GM21825 (cell line): ENCODE results near the gene FAM107A.
"Not testable (repeated sequence)": the region's sequence is repeated elsewhere in the genome, so short reads cannot be mapped to it uniquely, and the experiment has no call there.

ENCODE experiments used
- ATAC-seq: cut with Tn5 transposase; IDR thresholded peaks from one replicate; pipeline ENCODE4 v1.9.1; 2021; ENCODE audit warnings: mild to moderate bottlenecking, moderate library complexity; ENCODE audit not compliant: unreplicated experiment

The FAM107A gene

DNA sequence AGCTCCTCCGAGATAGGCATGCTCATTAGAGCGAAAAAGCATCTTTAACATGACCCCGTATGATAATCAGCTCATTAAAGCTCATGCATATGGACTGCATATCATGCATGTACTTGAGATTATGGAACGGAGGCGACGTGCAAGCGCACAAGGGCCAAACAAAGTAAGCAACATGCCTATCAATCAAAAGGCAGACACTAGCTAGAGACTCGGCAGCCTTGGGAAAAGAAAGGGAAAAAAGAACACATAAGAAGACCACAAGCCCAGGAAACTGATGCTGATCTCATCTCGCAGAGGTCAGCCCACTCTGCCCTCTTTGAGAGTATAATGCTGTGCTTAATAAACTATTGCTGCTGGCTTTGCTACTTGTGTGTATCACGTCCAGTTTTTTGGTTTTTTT, 37.6 kb downstream of the FAM107A start:
- ATAC-seq = no peak

DNA sequence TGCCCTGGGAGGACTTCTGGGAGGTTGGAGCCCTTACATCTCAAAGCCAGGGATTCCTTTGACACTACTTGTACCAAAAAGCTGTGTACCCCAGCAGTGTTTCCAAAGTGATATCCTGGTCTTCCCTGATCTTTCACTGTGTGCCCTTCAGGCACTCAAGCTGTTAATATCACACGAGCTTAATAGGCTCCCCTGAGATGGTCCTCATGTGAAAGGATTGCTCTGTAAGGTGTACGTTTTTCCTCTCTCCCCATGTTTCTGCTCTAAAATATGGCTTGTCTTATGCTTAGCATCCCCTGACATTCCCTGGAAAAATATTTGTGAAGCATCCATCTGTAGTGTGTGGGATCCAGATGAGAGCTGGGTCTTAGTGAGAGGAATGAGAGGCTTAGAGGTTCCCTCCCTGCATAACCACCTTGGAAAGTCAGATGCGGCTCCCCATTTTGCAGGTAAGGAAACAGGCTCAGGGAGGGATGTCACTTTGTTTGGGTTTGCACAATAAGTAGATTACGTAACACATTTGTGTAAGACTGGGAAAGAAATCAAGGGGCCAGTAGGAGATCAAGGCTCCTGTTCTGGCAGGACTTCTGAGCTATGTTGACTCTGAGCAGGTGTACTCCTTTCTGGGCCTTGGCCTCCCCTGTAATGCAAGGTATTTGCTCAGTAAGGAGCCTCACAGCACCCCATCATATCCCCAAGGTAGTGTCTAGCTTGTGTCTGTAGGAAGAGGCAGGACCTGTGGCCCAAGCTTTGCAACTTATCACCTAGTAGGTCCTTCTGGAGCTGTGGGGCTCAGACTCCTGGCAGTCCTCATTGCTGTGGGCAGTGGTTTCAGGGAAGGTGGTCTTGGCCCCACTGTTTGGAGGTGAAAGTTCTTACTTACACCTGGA, 39.5 kb downstream of the FAM107A start:
- ATAC-seq = no peak

DNA sequence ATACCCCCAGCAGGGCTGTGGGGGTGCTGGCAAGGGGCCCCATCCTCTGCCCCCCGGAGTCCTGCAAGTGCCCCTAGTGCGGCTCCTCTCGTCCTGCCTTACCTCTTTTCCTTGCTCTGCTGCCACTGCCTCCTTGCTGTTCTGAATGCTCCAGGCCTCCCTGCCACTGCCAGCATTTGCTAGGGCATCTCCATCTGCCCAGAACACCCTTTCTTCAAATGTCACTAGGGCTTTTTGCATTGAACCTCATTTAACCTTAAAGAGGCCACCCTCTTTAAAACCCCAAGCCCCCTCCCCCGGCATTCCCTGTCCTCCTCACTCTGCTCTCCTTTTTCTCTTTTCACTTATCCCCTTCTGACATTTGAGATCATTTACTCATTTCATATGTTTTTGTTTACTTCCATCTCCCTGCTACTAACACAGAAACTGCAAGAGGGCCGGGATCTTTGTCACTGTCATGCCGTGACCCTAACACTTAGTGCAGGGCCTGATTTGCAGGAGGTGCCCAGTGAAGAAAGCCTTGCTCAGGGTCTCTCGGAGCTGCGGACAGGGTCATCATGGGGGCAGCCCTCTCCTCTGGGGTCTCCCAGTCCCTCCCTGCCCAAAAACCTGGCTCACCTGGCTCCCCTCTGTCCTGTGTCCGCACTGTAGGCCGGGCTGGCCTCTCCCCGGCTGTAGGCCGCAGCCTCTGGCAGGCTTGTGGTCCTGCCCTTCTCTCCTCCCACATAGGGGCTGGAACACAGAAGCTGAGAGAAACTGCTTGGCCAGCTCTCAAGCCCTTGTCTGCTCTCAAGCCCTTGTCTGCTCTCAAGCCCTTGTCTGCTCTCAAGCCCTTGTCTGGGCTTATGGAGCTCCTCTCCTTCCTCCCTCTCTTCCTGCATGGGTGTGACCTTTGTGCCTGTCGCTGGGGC, 40.4 kb downstream of the FAM107A start, which contains the start of gene ACOX2:
ACOX2 (minus strand) TSS at position 690 of the 911 bp plus-strand sequence. CDS start 2,084 bp downstream, outside the sequence.
- ATAC-seq = no peak

DNA sequence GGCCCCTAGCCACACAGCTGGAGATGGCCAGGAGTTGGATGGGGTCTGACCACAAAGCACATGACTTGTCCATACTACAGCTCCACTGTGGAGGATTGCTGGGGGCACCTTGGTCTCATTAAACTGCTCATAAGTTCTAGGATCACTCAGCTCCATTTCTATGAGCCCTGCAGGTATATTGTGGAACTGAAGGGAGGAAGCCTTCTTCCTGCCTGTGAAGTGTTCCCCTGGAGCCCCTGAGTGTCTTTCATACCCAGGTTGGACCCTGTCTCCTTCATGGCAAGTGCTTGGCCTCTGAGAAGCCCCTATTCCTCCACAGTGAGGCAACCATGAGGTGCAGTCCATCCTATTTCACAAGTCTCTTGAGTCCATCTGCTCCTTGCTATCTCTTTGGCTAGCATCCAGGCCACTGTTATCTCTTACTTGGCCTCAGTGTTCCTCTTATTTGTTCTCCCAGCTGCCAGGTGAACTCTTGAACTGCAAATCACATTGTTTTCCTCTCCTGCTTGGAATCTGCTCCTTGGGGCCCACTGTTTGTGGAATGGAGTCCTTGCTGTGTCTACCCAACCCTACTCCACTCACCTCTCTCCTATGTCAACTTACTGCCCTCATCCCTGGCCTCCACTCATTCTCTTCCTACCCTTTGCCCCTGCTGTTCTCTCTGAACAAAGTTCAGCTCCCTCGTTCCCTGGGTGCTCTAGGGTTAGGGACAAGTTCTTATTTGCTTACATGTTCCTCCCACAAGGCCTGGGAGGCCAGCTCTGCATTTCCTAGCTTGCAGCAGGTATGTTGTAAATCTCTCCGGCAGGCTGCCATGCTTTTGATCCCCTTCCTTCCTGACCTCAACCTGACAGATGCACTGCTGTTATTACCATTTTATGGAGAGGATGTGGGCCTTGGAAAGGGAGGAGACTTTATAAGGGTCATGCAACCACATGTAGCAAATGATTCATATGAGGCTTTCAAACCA, 41.4 kb downstream of the FAM107A start:
- no peak for ATAC-seq

DNA sequence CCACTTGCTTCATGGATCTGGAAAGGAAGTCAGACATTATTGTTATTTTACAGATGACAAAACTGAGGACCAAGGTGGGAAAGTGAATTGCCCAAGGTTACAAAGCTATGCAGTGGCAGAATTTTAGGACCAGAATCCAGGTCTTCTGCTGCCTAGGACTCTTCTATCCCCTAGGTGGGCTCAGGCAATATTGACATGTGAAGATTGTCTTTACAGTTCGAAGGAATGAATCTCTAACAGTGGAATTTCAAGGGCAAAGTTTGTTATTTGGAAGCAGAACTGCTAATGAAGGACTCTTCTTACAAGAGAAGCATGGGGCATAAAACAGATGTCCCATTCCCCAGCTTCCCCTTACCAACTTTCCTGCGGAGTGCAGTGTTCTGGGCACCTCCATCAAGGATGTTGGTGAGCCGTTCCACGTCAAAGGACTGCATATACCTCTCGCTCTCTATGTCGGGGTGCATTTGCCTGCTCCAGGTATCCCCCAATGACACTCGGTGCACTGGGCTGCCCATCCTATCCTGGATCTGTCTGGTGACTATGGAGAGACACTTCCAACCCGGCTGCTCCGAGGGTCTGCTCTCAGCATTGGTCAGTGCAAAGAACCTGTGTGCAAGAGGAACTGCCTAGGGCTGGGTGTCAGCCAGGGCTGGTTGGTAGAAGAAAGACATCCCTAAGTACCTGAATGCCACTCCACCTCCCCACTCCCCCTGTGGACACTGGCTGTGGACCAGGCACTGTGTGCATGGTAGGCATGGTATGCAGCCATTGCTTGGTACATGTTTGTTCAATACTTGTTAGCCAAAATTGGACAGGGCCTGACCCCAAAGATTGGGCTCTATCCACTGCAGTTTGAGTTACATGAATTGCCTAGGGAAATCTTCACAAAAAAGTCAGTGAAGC, 42.3 kb downstream of the FAM107A start:
- ATAC-seq = no peak

DNA sequence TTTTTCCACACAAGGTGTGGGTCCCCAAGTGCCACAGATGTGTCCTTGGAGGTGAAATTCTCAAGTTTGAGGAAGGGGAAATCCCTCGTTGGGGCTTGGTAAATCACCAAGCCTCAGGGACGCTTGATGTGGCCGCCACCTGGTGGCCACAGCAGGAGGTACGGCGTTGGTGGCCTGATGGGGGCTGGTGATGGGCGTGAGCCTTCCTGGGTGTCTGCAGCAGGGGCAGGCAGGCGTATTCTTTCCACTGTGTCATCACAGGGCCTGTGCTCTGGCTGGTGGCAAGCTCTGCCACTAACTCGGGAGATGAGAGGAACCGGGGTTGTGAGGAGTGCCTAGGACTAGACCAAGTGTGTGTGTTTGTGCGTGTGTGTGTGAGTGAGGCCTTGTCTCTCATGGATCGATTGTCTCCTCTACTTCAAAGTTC, 44.4 kb downstream of the FAM107A start:
- ATAC-seq = peak; percentile 92

DNA sequence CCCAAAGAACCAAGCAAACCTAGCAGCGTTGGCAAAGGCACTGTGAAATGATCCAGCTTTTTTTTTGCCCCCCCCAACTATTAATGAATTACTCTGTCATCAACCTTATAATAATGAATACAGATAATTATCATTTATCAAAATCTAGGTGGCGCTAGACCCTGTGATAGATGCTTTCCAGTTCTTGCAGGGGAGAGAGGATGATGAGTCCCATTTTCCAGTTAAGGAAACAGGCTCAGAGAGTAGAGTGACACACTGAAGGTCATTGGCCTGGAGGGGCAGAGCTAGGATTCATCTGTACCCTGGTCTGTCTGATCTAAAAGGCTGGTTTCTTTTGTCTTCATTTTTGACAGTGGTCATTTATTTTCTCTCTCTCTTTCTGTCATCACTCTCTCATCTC, 45.2 kb downstream of the FAM107A start:
- ATAC-seq = no peak

DNA sequence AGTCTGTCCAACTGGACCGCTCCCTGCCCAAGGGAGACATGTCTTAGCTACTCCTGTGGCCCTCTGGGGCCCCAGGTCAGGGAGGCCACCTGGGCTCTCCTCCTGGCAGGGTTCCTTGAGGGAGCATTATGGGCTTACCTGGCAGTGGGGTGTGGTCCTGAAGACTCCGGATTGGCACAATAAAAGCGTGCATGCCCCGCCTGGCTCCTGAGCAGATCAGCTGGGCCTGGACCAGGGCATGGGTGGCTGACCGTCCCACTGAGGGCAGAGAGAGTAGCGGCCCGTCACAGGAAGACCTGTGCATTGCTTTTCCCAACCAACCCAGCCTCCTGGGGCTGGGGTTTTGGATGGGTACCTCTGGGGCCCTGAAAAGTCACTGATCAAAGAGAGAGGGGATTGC, 45.6 kb downstream of the FAM107A start:
- no peak for ATAC-seq

DNA sequence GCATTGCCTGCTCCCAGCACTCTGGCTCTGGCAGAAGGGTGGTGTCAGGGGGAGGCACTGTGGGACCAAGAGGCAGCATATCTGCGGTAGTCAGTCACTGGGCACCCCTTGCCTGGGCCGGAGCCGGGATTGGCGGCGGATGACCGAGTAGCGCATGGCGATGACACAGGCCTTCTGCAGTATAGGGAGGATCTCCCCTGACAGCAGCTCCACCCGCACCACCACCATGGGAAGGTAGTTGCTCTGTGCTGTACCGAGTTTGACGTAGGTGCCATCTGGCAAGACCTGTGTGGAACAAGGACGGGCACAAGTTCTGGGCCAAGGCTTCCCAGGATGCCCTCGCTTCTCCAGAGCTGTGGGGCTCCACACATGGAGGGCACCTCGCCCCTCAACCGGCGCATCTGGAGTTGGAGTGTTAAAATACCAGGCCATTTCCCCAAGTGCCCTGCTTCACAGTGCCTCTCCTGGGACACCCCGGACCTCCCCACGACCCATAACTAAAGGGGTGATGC, 46.8 kb downstream of the FAM107A start:
- no peak for ATAC-seq

DNA sequence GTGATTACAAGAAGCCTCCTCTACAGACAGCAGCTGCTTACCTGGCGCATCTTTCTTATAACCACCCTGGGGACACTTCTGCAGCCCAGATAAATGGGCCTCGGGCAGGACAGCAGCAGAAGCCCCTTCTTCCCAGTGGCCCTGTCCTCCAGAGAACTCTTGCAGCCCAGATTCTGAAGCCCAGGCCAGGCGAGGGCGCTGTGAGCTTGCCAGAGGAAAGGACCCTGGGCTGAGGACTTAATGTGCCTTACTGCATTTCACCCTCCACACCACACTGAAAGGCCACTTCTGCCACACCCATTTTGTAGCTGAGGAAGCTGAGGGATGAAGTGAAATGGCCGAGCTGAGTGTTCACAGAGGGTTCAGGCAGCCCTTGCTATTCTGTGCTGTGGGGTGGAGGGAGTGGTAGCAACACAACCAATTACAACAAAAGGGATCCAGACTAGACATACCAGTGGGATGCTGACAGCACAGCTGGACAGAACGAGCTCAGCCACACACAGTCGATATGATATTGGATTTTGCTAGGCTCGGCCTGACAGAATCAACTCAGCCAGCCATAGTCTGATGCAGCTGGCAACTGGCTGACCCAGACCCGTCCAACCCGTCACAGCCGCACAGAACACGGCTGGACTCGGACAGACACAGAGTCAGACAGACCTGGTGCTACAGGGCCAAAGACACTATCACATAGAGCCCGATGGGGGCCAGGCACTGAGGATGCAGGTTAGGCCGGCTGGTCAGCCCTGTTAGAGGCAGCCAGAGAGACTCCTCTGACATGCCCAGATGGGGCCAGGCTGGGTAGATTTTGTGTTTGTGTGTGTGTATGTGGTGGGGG, 47.5 kb downstream of the FAM107A start:
- no peak for ATAC-seq

DNA sequence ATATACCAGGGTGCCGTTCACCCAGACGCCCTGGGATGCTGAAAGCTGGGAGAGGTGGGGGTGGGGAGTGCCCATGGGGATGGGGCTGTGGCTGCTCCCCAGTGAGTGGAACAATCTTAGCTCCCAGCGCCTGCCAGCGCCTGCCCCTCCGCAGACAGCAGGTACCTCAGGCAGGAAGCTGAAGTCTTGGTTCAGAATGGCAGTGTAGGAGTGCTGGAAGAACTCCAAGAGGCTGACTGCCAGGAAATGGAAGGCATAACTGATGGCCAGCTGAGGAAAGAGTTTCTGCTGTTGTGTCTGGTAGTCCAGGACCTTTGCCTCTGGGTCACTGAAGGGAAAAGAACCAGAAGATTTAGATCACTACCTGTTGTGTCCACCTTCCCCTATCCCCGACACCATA, 48.6 kb downstream of the FAM107A start:
- no peak for ATAC-seq

DNA sequence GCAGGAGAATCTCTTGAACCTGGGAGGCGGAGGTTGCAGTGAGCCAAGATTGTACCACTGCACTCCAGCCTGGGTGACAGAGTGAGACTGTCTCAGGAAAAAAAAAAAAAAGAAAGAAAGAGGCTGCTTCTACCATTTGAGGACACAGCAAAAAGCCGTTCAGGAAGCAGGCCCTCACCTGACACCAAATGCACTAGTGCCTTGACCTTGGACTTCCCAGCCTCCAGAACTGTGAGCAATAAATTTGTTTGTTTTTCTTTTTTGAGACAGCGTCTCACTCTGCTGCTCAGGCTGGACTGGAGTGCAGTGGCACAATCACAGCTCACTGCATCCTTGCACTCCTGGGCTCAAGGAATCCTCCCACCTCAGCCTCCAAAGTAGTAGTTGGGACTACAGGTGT, 49.8 kb downstream of the FAM107A start:
- not testable (repeated sequence) for ATAC-seq

DNA sequence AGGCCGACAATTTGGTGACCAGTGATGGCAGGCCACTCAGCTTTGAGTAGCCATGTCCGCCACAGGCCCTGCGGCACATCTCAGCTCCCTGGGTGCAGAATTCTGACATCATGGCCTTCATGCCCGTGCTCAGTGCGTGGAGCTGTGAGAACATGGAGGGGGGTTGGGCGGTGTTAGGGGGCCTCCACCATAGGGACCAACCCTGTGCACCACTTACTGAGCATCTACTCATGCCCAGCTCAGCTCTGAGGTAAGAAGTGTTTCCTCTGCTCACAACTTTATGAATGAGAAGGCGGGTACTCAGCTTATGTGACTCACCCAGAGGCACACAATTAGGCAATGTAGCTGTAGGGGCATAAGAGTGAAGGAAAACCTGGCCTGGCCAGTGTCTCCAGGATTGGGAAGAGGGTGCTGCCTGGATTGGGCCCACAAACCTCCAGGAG, 50.7 kb downstream of the FAM107A start:
- ATAC-seq = no peak

DNA sequence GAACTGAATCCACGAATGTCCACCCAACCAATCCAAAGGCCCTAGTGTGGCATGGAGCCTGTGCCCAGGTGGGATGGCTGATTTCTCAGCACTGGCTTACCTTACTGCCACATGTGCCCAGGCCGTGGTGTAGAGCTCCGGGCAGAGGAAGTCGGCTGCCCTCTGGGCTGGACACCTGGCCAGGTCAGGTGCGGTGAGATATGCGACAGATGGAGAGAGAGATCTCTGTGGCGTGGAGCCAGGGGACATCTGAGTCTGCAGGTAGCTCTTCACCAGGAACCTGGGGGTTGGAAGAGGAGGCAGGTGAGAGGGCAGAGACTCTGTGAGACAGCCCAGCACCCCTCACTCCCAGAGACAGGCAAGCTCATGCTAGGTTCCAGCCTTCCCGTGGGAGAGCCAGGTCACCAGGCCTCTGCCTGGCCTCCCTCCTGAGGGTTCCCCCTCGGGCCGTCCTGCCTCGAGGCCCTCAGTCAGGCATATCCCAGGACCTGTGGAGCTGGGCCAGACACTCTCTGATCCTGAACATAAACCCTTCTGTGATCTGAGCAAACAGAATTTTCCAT, 52.8 kb downstream of the FAM107A start:
- no peak for ATAC-seq

DNA sequence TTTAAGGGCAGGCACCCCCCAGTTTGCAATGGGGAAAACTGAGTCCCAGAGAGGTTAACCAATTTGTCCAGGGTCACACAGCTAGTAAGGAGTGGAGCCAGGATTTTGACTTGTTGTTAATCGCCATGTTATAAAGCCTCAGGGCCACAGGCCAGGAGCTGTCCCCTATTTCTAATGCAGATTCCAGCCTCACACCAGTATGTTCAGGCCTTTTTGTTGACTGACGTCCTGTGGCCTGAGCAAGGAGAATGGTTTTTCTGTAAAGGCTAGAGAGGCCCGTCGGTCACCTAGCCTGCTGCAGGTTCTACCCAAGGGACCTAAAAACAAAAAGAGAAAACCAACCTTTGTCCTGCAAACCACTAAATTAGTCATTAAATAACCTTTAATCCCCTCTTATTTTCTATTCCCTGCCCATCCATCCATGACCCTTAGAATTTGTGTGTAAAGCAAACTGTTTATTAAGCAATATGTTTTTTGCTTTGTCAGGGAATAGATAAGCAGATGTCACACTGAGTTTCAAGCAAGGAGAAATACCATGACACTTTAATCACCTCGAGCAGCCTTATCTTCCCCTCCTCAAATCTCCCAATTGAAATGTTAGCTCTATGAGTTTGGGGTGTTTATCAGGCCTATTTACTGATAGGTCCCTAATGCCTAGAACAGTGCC, 54.3 kb downstream of the FAM107A start:
- ATAC-seq = no peak

DNA sequence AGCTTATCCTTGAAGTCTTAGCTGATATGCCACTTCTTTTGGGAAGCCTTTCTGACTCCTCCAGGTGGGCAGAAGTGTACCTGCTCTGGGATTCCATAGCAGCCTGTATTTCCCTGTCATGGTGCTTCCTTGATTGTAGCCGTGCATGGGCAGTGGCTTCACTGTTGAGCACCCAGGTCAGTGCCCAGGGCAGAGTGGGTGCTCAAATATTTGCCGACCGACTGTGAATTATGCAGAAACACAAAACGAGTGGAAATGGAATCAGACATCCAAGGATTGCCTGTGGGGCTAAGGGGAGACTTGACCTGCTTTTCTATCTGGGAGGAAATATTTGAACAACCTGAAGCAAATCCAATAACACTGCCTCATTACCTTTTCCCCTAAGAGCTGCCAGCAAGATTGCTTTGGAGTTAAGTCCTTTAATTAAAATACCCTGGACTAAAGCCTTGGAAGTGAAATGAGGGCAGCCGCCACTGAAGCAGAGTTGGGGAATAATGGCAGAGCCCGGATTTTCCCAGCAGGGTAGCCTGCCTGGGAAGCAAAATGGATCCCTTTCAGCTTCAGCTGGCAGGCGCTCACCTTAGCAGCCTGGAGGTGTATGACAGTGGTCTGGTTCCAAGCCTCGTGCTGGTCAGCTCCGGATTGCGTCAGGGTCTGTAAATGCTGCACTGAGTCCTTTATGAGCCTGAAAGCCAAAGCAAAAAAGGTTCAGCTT, 55.1 kb downstream of the FAM107A start:
- no peak for ATAC-seq

DNA sequence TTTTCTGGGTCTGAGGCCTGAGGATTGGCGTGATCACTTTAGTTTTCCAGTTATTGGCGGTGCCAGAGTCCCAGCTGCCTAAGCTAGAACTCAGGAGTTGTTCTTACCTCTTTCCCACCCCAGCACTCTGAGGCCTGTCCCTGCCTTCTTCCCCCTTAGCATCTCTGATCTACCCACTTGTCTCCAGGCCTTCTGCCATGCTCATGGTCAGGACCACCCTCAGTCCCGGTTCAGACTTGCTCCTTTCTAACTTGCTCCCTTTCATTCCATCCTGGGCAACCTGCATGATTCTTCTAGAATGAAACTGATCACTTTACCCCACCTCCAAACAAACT, 55.9 kb downstream of the FAM107A start:
- ATAC-seq = no peak
